NCI-H524 treated with DMSO at 0.1 percent for 48 hours (cell line): Measurements from ENCODE around the gene LEMD1.

Source experiments
- DNase-seq: peaks from one replicate; lab custom pipeline; 2025; lab: John Stamatoyannopoulos, UW

Gene LEMD1

DNA sequence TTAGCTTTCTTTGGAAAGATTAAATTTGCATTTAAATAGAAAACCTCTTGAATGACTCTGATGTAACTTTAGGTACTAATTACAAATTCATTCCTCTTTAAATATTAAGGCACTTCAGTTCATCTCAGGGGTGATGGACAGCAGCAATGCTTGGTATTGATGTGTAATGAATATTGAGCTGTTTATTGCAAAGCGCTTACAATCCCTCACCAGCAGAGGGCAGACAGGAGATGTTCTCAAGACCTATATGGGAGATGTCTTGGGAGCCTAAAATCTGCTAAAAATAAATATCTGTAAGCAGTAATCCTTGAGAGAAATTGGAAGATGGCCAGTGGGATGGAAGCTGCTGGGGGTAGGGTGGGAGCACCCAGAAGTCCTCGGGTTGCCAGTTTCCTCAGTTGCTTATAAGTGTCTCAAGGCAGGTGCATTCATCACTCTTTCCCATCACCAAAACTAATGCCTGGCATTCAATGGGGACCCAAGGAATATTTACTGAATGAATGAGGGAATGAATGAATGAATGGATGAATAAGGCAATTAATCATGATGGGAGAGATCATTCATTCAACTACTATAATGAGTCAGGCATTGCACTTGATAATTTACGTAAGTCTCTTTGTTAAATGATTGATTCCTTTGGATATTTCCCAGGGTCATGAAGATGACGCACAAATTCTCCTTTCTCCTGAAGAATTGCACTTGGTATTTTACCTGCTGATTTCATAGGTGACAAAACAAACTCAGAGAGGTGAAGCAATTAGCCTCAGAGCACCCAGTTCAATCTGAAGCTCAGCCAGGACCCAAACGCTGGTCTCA lies 67.4 kb downstream of the LEMD1 start:
- DNase-seq: peak; percentile 16

- no peak for DNase-seq
These were observed 68.2 kb downstream of the LEMD1 start for GRCh38 chr1:205353612-205354011.

DNA sequence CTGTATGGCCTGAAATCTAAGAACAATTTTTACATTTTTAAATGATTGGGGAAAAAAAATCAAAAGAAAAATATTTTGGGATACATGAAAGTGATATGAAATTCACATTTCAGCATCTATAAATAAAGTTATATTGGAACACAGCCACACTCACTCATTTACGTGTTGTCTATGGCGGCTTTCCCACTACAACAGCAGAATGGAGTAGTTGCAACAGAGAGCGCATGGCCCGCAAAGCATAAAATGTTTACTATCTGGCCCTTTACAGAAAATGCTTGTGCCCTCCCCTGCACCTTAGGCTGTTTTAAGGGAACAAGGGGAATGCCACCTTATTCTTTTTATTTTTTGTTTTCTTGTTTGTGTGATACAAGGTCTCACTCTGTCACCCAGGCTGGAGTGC lies 68.7 kb downstream of the LEMD1 start:
- DNase-seq: no peak

GRCh38 chr1:205351984-205352713 lies 69.7 kb downstream of the LEMD1 start:
- peak; percentile 90 for DNase-seq

DNA sequence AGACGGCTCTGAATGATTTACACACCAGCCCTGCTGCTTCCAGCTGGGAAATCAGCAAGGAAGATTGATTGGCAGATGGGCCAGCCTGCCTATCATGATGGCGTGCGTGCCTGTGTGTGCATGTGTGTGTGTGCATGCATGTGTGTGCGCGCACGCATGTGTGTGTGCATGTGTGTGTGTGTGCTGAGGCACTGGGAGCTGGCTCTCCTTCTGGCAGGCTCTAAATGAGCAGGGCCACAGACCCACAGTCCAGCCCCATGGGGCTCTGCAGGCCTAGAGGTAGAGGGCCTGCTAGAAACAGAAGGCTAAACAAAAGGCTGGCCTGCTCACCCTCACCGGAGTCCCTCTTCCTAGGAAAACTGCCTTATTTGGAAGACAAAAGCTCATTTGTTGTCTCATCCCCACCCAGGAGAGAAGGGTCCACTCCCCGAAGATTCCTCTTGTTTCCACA lies 71.1 kb downstream of the LEMD1 start:
- DNase-seq: no peak

DNA sequence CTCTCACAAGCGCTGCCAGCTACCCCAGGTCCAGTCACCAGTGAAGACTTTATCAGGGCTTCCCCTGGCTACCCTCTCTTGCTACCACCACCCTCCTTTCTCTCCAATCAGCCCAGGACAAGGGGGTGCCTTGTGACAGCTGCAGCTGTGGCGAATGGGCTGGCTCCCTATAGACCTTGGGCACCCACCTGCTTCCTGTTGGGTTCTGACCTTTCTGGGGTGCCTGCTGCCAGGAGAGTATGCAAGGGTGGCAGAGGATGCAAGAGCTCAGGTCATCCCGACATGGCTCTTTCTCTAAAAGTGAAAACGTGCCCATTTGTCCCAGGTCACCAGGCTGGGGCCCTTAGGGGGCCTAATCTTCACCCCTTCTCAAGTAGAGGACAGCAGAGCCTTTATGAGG lies 71.7 kb downstream of the LEMD1 start:
- DNase-seq: no peak

- DNase-seq: peak; percentile 93
These were observed 73.0 kb downstream of the LEMD1 start for GRCh38 chr1:205348554-205349487.

GRCh38 chr1:205346956-205347574 lies 74.8 kb downstream of the LEMD1 start:
- peak; percentile 48 for DNase-seq

- DNase-seq: no peak
These were observed 76.1 kb downstream of the LEMD1 start for GRCh38 chr1:205345761-205346160.

DNA sequence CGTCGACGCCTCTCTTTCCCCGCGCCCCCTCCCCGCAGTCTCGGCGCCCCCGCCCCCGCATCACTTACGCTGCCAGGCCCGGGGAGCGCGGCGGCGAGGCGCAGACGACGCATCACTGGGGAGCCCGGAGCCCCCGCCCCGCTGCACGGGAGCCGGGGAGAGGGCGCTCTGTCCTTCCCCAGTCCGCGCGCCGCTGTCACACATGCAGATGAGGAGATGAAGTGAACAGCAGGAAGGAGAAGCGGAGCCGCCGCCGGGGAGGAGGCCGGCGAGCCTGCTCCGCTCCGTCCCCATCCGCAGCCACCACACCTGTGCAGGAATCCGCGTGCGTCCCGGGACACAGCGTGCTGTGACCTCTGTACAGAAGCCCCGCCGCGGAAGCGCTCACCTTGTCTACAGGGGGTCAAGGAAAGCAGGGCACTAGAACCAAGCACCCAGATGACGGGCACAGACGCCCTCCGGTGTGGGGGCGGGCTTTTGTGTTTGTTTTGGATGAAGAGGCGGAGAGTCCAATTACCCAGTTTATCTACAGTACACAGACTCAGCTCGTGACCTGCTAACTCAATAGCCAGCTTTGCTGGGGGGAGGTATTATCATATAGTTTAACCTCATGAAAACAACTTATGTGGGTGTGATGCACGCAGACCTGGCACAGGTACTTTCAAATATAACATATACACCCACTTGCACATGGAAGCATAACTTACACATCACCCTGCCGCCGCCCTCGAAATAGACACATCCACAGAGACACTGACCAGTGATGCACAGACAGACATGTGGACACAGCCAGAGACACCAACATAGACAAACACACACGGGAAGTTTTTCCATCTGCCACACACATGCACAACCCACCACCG lies 77.6 kb downstream of the LEMD1 start:
- no peak for DNase-seq

GRCh38 chr1:205343431-205344065 lies 78.3 kb downstream of the LEMD1 start:
- no peak for DNase-seq

- no peak for DNase-seq
These were observed 78.9 kb downstream of the LEMD1 start for GRCh38 chr1:205342986-205343385.

DNA sequence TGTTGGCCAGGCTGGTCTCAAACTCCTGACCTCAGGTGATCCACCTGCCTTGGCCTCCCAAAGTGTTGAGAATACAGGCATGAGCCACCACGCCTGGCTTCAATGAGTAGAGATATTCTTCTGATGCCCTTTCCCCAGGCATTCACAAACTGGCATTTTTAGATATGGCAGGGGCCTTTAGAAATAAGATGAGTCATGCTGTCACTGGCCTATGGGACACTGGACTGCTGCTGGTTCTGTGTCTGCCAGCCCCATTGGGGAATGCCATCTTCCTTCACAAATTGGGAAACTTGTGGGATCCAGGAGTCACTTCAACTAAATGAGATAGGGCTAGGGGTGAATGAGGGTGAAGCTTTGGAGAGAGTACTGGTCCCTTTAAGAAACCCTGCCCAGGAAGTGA lies 81.2 kb downstream of the LEMD1 start:
- DNase-seq: no peak

DNA sequence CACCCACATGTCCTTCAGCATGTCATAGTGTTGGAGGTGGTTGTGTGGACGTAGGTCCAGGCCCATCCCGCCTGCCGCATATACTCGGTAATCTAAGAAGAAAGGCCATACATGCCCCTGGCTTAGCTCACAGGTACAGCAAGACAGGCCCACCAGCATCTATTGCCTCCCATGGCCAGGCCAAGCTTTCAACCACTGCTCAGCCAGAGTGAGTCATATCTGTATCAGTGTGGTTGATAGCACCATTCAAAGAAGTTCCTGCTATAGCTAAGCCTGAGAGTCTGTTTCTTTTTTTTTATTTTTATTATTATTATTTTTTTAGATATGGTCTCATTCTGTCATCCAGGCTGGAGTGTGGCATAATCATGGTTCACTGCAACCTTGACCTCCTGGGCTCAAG lies 82.1 kb downstream of the LEMD1 start:
- DNase-seq: no peak

DNA sequence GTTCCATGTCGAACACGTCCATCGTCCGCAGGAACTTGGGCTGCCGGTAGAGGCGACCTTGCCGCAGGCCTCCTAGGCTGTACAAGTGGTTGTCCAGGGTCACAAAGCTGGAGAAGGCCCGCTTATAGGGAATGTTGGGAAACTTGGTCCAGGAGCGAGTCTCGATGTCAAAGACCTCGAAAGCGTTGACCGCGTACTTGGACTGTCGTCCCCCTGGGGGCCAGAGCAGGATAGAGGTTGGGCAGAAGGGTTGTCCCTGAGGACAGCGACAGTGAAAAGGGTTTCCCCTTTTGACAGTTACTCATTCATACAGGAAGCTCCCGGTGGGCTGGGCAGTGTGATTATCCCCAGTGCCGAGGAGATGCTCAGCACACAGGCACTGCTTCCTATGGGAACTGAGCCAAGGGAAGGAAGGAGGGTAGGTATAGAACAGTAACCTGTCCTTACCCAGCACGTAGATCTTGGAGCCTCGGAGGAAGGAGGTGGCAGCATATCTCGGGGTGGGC lies 82.6 kb downstream of the LEMD1 start:
- DNase-seq: no peak

GRCh38 chr1:205338011-205338410 lies 83.8 kb downstream of the LEMD1 start:
- DNase-seq: no peak

- DNase-seq: no peak
These were observed 84.4 kb downstream of the LEMD1 start for GRCh38 chr1:205337481-205337880.

DNA sequence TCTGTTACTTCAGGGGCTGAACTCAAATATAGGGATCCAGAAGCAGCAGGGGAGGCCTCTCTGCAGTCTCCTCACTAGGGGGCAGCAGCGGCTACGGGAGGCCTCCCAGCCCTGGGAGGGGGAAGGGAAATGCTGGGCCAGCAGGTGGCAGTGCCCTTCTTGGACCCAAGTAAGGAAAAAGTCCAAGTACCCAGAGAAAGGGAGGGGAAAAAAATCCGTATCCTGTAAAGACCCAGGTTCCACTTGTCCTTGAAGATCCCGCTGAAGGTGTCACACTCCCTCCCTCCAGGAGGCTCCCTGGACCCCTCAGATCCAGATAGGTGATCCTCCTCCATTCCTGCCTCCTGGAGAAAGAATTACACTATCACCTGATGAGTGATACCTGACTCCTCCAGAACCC lies 86.2 kb downstream of the LEMD1 start:
- DNase-seq: peak; percentile 46

DNA sequence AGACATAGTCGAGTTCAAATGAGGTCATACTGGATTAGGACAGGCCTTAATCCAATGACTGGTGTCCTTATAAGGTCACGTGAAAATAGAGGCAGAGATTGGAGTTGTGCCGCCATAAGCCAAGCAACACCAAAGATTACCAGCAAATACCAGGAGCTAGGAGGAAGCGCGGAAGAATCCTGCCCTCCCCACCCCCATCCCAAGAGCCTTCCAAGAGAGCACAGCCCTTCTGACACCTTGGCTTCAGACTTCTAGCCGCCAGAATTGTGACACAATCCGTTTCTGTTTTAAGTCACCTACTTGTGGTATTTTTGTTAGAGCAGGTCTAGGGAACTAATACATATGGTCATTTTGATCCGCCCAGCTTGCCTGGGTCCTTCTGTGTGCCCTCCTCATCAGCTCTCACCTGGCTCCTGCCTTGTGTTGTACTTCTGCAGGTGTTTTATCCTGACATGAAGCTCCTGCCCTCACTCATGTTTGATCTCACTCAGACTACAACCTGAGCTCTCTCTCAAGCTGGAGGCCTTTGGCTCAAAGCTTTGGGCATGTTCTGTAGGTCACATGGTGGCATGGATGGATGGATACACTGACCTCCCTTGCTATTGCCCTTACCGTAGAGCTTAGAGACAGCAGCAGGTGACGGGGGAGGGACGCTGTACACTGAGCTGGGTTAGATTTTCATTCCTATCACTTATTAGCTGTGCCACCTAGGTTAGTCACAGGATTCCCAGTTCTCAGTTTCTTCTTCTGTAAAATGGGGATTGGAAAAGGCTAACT lies 89.7 kb downstream of the LEMD1 start:
- DNase-seq: no peak
